H7 (cell line): ENCODE data around the gene PPP2R2C. TPM values are rescaled to one million over a fixed set of nuclear protein-coding genes. Genes with fewer than 3 reads are reported as not detected.
A peak's percentile ranks its signal among the peaks of the same experiment; 100 is the strongest.

ENCODE experiments used
- DNase-seq: peaks from one replicate; pipeline ENCODE4 v3.0.0; 2012
- H3K27me3 ChIP-seq: 2 replicates; pipeline ENCODE4 v1.6.0; 2011; ENCODE audit warnings: mild to moderate bottlenecking, low read length; ENCODE audit not compliant: control insufficient read depth, insufficient read depth
- H3K36me3 ChIP-seq: replicated peaks from 2 replicates; pipeline ENCODE4 v1.5.1; 2011; ENCODE audit warnings: low read length; ENCODE audit not compliant: control insufficient read depth, insufficient read depth
- H3K4me3 ChIP-seq: 2 replicates; pipeline ENCODE4 v1.5.1; 2011; ENCODE audit warnings: low read depth, mild to moderate bottlenecking, control low read depth, low read length, moderate library complexity; ENCODE audit not compliant: insufficient read depth
- total RNA-seq: library from RNA; depleted of rRNA; stranded (reverse); fragments of >200 nt; shearing (Covaris generic); gene quantifications from 2 replicates; pipeline ENCODE4 v1.2.3, GENCODE V29; 2014

PPP2R2C gene
- total RNA-seq, 1 experiment from 2014 or later, result 7.6 TPM

- no peaks in the 10 kb centered on the region for H3K27me3 ChIP-seq
- no peak overlapping the region for H3K4me3 ChIP-seq
- H3K36me3 ChIP-seq, result no peaks in the 10 kb centered on the region
- DNase-seq, result peak; percentile 36
Observed at GRCh38 chr4:6441758-6442157, 30.7 kb downstream of the PPP2R2C start.

- Histone ChIP-seq H3K27me3 (no peaks in the 10 kb centered on the region), H3K36me3 (no peaks in the 10 kb centered on the region), H3K4me3 (no peak overlapping the region)
- DNase-seq, result peak; percentile 78
Observed at GRCh38 chr4:6441202-6441582, 31.2 kb downstream of the PPP2R2C start.

GRCh38 chr4:6440506-6441201 is 31.8 kb downstream of the PPP2R2C start:
- Histone ChIP-seq H3K36me3 (no peaks in the 10 kb centered on the region), H3K27me3 (no peaks in the 10 kb centered on the region), H3K4me3 (no peak overlapping the region)
- no peak for DNase-seq

- no peaks in the 10 kb centered on the region for H3K27me3 ChIP-seq
- no peak overlapping the region for H3K4me3 ChIP-seq
- H3K36me3 ChIP-seq, result no peaks in the 10 kb centered on the region
- DNase-seq, result no peak
Observed at GRCh38 chr4:6439120-6439762, 33.2 kb downstream of the PPP2R2C start.

- no peak for DNase-seq
- Histone ChIP-seq H3K27me3 (no peaks in the 10 kb centered on the region), H3K36me3 (no peaks in the 10 kb centered on the region)
Observed at GRCh38 chr4:6437826-6438238, 34.6 kb downstream of the PPP2R2C start.

GRCh38 chr4:6435010-6435409 is 37.4 kb downstream of the PPP2R2C start:
- DNase-seq, result no peak
- Histone ChIP-seq H3K4me3 (no peak overlapping the region), H3K36me3 (no peaks in the 10 kb centered on the region), H3K27me3 (no peaks in the 10 kb centered on the region)

More at GRCh38 chr4:6437826-6438238, 34.6 kb downstream of the PPP2R2C start:
- no peak overlapping the region for H3K4me3 ChIP-seq

GRCh38 chr4:6430927-6431326 is 41.5 kb downstream of the PPP2R2C start:
- DNase-seq, result no peak
- H3K27me3 ChIP-seq, result no peaks in the 10 kb centered on the region
- no peak overlapping the region for H3K4me3 ChIP-seq
- no peaks in the 10 kb centered on the region for H3K36me3 ChIP-seq

GRCh38 chr4:6427439-6428090 is 44.8 kb downstream of the PPP2R2C start:
- no peak overlapping the region for H3K4me3 ChIP-seq
- no peaks in the 10 kb centered on the region for H3K36me3 ChIP-seq
- peak; percentile 83 for DNase-seq
- no peaks in the 10 kb centered on the region for H3K27me3 ChIP-seq

DNA sequence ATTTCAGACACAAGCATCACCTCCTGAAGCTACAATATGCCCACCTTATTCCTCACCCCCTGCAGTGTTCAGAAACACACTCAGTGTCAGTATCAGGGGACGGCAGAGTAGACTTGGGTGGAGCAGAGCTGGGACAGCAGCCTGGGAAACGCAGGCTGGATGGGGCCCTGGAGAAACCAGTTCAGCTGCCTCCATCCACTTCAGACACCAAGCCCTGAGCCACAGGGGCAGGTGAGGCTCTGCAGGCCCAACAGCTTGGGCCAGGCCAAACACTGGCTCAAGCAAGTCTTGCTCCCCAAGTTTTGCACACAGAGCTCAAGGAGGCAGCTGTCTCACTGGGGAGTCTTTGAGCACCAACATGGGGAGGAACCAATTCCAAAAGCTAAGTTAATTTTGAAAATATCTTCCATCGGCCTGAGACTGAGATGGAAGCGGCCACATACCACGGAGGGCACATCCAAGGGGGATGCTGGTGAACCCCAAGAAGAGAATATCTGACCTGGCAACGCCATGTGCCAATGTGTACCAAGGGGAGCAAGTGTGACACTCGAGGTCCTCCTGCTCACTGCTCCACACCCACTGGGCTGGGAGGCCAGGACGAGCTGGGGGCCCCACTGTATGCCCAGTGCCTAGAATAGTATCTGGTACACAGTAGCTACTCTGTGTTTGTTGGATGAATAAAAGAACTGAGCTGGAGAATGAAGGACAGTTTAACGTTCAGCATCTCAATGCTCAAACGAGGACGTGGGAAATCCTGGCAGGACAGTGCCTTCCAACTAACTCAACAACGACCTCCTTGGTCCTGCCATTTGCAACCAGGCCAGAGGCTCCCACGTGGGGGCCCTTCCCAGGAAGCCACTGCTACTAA is 45.6 kb downstream of the PPP2R2C start:
- no peaks in the 10 kb centered on the region for H3K27me3 ChIP-seq
- no peak for DNase-seq
- no peak overlapping the region for H3K4me3 ChIP-seq
- no peaks in the 10 kb centered on the region for H3K36me3 ChIP-seq

DNA sequence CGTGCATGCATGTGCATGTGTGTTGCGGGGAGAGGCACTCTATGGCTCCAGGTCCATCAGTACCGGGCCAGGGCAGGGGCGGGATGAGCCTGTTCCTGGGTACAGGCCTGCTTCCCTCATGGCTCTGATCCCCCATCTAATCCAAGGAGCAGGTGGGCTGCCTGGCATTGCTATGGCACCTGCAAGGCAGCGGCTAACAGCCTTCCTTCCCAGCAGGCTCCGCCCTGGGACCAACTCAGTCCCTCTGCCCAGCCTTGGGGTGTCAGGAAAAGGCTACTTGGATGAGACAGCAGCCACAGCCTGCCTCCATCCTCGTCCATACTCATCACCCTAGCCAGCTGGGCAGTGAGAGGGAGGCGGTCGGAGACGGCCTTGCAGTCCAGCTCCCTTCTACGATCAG is 46.5 kb downstream of the PPP2R2C start:
- DNase-seq, result no peak

DNA sequence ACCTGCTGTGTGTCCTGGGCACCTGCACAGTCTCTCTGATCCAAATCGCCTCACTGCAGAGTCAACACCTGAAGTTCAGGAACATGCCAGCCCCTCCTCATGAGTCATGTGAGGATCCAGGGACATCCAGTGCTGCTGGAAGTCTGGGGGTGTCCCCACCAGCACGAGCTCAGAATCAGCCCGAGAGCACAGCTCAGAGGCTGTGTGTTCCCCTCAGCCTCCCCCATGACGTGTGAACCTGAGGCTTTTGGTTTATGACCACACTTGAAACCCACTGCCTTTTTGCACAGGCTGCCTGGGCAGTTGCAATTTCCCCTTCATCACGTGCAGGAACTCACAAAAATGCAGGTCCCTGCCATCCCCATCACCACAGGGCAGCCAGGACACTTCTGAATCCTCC is 47.1 kb downstream of the PPP2R2C start:
- H3K36me3 ChIP-seq, result no peaks in the 10 kb centered on the region
- DNase-seq, result no peak
- no peaks in the 10 kb centered on the region for H3K27me3 ChIP-seq
- H3K4me3 ChIP-seq, result no peak overlapping the region

More for the DNA sequence above, 46.5 kb downstream of the PPP2R2C start:
- H3K27me3 ChIP-seq, result no peaks in the 10 kb centered on the region
- H3K4me3 ChIP-seq, result no peak overlapping the region
- no peaks in the 10 kb centered on the region for H3K36me3 ChIP-seq

GRCh38 chr4:6424425-6424824 is 48.0 kb downstream of the PPP2R2C start:
- no peak for DNase-seq

DNA sequence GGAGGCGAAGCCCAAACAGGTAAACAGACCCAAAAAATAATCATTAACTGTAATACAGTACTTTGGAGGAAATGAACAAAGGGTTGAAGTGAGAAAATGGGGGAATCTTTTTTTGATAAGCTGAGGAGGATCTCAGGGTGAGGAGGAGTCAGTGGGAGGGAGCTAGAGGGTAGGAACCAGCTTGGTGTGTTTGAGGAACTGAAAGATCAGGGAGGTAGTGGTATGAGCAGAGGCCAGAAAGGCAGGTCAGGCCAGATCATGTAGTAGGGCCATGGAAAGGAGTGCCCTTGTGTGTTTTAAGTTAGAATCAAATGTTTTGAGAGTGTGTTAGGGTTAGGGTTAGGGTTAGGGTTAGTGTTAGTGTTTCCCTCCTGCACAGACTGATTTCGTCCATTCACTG is 48.8 kb downstream of the PPP2R2C start:
- no peak for DNase-seq
- Histone ChIP-seq H3K27me3 (no peaks in the 10 kb centered on the region), H3K4me3 (no peak overlapping the region), H3K36me3 (no peaks in the 10 kb centered on the region)

More at GRCh38 chr4:6424425-6424824, 48.0 kb downstream of the PPP2R2C start:
- Histone ChIP-seq H3K4me3 (no peak overlapping the region), H3K36me3 (no peaks in the 10 kb centered on the region), H3K27me3 (no peaks in the 10 kb centered on the region)

DNA sequence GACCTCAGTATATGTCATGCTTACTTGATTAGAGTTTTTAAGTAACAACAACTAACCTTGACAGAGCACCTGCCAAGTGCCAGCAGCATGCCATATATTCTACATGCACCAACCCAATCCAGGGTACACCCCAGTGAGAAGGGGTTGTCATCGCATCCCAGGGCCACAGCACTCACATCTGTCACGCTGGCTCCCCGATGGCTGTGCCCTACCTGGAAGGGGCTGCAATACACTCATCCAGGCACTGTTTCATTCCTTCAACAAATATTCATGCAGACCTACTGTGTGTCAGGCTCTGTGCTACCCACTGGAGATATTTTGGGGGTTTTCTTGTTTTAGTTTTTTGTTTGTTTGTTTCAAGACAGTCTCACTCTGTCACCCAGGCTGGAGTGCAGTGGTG is 49.5 kb downstream of the PPP2R2C start:
- Histone ChIP-seq H3K27me3 (no peaks in the 10 kb centered on the region), H3K36me3 (no peaks in the 10 kb centered on the region), H3K4me3 (no peak overlapping the region)
- no peak for DNase-seq
